MG63 (cell line): Measurements from ENCODE around the gene LZTR1. TPM values are rescaled to one million over a fixed set of nuclear protein-coding genes. Genes with fewer than 3 reads are reported as not detected.

Experiments
- DNase-seq: peaks from one replicate; pipeline ENCODE4 v3.0.0-alpha.2; 2020
- H3K27me3 ChIP-seq: fragments of 250-450 bp; sonication (Bioruptor Pico); 2 replicates; pipeline ENCODE4 v1.5.1; 2020; ENCODE audit warnings: mild to moderate bottlenecking, moderate library complexity
- H3K36me3 ChIP-seq: fragments of 250-450 bp; sonication (Bioruptor Pico); 2 replicates; pipeline ENCODE4 v1.5.1; 2020; ENCODE audit warnings: mild to moderate bottlenecking, moderate library complexity
- H3K4me3 ChIP-seq: fragments of 250-450 bp; sonication (Bioruptor Pico); 2 replicates; pipeline ENCODE4 v1.5.1; 2020; ENCODE audit warnings: mild to moderate bottlenecking, moderate library complexity
- H3K9me3 ChIP-seq: fragments of 250-450 bp; sonication (Bioruptor Pico); 2 replicates; pipeline ENCODE4 v1.5.1; 2020; ENCODE audit warnings: mild to moderate bottlenecking, moderate library complexity
- total RNA-seq: library from RNA; depleted of rRNA; stranded (reverse); fragments of >200 nt; shearing (Covaris generic); gene quantifications from 2 replicates; pipeline ENCODE4 v1.2.3, GENCODE V29; 2014; ENCODE audit warnings: low replicate concordance

Gene LZTR1
- total RNA-seq, 1 experiment from 2014 or later, result 25.3 TPM

DNA sequence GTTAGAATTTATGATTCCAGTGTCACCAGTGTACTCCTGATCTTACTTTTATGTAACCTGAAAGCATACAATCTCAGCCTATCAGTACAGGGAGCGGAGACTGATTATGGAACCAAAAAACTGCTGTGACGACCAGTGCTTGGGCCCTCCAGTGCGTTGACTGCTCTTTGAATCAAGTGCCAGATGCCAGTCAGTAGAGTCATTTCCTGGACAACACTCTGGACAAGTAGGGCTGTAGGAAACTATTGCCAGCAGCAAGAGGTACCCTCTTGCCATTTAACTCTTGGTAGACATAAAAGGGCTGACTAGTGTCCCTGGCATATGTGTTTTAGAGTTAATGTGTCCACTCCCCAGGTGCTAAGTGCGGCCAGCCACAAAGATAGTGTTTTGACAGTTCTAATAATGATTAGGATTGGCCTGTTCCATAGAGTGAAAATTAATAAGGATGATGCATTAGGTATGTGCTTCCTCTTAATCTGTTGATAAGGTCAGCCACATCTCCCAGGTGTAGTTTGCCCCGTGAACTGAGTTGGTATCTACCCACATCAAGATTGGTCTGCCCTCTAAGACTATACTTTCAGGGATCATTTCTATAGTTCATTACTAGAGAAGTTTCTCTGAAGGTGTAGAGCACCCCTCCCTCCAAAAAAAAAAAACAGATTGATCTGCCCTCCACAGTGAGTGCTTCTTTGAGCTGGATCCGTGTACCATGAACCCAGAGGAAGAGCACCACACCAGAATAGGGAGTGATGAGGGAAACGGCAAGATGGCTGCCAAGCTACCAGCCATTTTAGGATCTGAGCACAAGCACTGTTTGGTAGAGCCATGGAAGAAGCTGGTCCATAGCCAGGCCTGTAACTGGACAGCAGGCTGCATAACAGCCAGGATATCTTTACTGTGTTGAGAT lies 35.8 kb upstream of the LZTR1 start:
- no peak overlapping the region for H3K4me3 ChIP-seq
- peak; percentile 49 for DNase-seq
- peaks cover 44% of the 10 kb centered on the region for H3K36me3 ChIP-seq
- no peaks in the 10 kb centered on the region for H3K27me3 ChIP-seq
- no peaks in the 10 kb centered on the region for H3K9me3 ChIP-seq

DNA sequence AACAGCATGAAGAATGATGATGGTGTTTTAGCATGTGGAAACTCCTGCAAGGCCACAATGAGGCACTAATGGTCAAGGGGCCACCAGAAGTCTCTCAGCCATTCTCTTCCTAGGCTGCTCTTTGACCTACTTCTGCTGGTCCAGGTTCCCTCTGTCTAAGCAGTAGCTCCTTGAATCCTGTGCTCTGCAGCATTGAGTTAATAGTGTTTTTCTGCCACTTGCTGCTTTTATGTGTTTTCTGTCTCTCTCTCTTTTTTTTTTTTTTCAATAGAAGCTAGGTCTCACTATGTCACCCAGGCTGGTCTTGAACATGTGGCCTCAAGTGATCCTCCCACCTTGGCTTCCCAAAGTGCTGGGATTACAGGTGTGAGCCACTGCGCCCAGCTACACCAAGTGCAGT lies 35.1 kb upstream of the LZTR1 start:
- Histone ChIP-seq H3K36me3 (peaks cover 51% of the 10 kb centered on the region), H3K9me3 (no peaks in the 10 kb centered on the region), H3K4me3 (no peak overlapping the region), H3K27me3 (no peaks in the 10 kb centered on the region)
- no peak for DNase-seq

DNA sequence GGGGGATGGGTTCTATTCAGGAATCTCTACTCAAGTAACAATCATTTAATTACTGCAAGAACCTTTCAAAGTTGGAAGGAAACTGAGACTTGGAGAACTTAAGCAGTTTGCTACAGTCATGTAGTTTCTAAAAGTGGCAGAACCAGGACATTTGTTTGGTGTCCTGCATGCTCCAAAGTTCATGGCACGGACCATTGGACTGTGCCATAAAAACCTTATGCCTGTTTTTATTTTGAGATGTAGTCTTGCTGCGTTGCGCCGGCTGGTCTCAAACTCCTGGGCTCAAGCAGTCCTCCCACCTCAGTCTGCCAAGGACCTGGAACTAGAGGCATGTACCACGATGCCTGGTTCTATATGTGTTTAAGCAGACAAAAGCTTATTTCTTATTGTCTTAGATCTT lies 33.6 kb upstream of the LZTR1 start:
- DNase-seq, result no peak
- Histone ChIP-seq H3K9me3 (no peaks in the 10 kb centered on the region), H3K4me3 (no peak overlapping the region), H3K36me3 (peaks cover 55% of the 10 kb centered on the region), H3K27me3 (no peaks in the 10 kb centered on the region)

DNA sequence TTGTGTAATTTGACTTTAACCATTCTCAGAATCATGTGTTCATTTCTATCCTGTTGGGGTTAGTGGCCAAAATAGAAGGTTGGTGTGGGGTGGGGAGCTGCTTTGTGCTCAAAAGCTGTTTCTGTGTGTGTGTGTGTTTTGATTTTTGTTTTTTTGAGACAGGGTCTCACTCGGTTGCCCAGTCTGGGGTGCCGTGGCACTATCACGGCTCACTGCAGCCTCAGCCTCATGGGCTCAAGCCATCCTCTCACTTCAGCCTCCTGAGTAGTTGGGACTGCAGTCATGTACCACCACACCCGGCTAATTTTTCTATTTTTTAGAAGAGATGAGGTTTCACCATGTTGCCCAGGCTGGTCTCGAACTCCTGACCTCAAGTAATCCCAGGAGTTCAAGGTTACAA lies 33.1 kb upstream of the LZTR1 start:
- Histone ChIP-seq H3K9me3 (no peaks in the 10 kb centered on the region), H3K36me3 (peaks cover 58% of the 10 kb centered on the region), H3K4me3 (no peak overlapping the region), H3K27me3 (no peaks in the 10 kb centered on the region)
- no peak for DNase-seq

DNA sequence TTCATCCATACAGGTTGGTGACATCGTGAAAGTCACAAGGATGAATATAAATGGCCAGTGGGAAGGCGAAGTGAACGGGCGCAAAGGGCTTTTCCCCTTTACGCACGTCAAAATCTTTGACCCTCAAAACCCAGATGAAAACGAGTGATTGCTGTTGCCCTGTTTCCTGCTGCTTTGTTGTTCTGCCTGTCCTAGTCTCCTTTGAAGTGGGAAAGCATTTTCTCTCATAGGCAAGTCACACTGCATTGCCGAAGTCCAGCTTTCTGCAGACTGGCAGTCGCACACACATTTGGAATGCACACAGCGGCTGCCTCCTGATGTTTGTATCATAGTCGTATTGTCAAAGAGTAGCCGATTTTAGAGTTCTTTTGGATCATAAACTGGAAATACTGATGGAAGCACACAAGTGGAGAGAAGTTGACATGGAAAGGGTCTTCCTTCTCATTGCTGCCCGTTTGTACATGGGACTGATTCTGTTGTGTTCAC lies 32.4 kb upstream of the LZTR1 start:
- peaks cover 62% of the 10 kb centered on the region for H3K36me3 ChIP-seq
- no peak overlapping the region for H3K4me3 ChIP-seq
- no peak for DNase-seq
- H3K9me3 ChIP-seq, result no peaks in the 10 kb centered on the region
- H3K27me3 ChIP-seq, result no peaks in the 10 kb centered on the region

DNA sequence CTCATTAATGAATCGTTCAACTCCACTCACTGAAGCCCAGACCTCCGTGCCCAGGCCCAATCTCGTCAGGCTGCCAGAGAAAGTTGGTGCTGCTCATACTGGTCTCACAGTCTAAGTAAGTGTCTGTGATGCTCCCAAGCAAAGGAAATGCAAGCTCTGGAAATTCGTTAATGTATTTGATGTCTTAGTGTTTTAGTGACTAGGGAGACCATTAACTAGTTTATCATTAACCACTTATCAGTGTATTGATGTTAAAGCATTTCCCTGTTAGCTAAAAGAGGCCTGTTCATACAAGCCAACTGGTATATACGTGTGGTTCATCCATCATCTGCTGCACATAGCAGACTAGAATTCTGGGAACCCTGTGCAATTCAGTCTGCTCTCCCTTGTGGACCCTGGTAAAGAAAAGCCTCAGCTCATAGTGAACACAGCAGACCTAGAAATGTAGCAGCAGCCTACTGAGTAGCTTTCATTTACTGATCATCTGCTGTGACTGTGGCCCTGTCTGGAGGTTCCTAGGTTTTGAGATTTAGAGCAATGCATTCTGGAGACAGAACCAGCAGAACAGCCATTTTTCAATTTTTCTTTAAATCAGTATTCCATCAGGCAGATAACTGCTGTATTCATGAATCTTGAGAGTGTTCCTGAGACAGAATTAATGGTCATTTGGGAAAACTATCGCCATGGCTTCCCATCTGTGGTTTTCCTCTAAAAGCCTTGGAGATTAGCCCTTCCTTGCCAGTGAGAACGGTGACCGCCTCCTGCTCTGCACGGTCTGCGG lies 30.8 kb upstream of the LZTR1 start:
- no peak overlapping the region for H3K4me3 ChIP-seq
- peaks cover 57% of the 10 kb centered on the region for H3K36me3 ChIP-seq
- no peaks in the 10 kb centered on the region for H3K9me3 ChIP-seq
- H3K27me3 ChIP-seq, result no peaks in the 10 kb centered on the region
- DNase-seq, result no peak

DNA sequence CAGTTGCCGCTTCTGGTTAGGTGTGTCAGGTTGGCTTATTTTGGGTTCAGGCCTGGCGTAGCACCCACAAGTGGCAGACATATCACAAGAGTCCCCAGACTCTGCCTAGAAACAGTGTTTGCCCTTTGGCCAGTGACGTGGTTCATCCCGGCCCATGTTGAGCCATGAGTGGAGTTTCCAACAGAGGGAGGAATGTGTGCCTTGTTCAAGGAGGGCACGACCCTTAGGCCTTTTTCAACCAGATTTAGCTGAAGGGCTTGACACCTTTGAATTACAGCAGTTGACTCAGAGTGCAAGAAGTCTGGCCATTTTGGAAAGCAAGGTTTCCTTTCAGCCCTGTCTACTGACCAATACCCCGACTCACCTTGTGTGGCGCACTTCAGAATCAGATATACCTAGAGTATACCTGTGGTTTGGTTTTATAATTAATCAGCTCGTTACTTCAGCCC lies 30.1 kb upstream of the LZTR1 start:
- Histone ChIP-seq H3K36me3 (peaks cover 57% of the 10 kb centered on the region), H3K9me3 (no peaks in the 10 kb centered on the region), H3K4me3 (no peak overlapping the region), H3K27me3 (no peaks in the 10 kb centered on the region)
- DNase-seq, result no peak

DNA sequence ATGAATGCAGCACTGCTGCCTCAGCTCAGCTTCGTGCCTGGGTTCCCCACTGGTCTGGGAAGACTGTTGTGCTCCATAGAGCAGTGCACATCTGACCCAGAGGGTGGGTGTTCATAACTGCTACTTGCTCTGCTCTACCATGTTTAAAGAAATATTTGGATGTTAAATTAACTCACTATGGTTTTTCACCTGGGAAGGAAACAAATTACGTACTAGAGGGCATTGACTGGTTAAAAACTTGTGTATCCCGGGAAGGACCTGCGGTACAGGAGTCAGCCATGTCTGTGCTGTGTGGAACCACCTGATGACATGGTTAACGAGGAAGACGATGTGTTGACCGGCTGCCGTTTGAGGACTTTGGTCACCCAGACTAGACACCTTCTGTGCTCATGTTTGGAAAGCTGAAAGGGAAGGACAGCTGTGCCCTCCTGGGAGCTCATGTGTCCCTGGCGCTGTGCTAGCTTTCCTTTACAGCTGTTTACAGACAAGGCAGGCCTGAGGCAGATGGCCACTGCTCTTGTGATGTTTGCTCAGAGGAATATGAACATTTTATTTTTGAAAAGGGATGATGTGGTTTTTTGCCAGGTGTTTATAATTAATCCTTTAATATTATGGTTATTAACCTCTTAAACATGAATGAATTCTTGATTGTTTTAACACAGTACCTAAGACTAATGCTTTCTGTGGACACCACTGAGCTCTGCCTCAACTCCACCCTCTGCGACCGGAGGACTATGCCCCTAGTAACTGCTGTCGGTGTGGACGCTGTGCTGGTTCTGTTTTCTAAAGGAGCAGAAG lies 29.4 kb upstream of the LZTR1 start:
- Histone ChIP-seq H3K27me3 (no peaks in the 10 kb centered on the region), H3K9me3 (no peaks in the 10 kb centered on the region), H3K4me3 (no peak overlapping the region), H3K36me3 (peaks cover 57% of the 10 kb centered on the region)
- no peak for DNase-seq

DNA sequence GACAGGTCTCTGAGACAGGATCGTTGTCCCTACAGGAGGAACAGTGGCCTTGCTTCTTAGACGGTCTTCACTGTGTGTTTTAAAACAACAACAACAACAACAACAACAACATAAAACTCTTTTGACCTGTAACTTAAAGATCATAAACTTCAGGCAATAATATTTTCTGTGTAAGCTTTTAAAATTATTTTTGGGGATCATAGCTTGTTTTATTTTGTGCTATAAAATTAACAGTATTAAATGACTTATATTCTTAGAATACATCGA lies 28.8 kb upstream of the LZTR1 start:
- no peak overlapping the region for H3K4me3 ChIP-seq
- DNase-seq, result no peak
- peaks cover 57% of the 10 kb centered on the region for H3K36me3 ChIP-seq
- H3K9me3 ChIP-seq, result no peaks in the 10 kb centered on the region
- H3K27me3 ChIP-seq, result no peaks in the 10 kb centered on the region

DNA sequence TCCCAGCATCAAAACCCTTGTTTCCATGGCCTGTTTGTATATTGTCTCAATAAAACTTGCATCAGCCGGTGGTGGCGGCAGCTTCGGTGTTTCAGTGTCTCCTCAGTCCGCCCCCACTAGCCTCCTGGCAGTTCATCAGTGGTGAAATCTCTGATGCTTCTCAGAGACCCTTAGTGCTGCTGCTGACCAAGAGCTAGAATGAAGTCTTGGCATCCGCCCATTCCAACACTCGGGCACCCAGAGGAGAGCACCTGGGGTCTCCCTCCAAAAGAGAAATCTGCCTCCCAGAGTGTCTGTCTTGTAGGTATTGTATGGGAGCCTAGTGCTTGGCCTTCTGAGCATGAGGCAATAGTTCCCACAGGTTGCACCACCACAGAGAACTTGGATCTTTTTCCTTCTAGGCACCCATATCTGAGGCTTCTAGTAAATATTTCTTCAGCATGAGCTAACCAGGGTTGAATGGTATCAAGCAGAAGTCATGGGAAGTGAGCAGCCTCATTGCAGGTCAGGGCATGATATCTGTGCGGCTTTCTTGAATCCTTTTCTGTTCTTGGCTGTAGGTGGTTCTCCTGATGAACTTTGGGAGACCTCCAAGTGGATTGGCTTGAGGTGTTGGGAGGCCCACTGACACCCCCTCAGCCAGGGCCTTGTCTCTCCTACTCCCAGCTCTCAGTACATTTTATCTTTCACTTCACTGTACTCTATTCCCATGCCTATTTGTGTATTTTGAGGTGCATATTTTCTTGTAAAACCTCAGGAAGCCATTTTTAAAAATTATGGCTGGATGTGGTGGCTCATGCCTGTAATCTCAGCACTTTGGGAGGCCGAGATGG lies 28.2 kb upstream of the LZTR1 start:
- no peaks in the 10 kb centered on the region for H3K9me3 ChIP-seq
- no peak for DNase-seq
- H3K27me3 ChIP-seq, result no peaks in the 10 kb centered on the region
- H3K4me3 ChIP-seq, result no peak overlapping the region
- peaks cover 52% of the 10 kb centered on the region for H3K36me3 ChIP-seq

DNA sequence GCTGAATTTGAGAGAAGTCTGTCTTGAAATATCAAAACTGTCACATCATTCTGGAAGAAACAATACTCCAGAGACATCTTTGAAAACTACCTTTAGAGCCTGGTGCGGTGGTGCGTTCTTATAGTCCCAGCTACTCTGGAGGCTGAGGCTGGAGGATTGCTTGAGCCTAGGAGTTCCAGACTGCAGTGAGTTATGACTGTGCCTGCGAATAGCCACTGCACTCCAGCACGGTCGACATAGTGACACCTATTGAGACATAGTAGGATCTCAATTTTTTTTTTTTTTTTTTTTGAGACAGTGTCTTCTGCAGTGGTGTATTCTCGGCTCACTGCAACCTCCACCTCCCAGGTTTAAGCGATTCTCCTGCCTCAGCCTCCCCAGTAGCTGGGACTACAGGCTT lies 26.5 kb upstream of the LZTR1 start:
- Histone ChIP-seq H3K36me3 (peaks cover 37% of the 10 kb centered on the region), H3K9me3 (no peaks in the 10 kb centered on the region), H3K27me3 (no peaks in the 10 kb centered on the region), H3K4me3 (no peak overlapping the region)
- DNase-seq, result no peak

DNA sequence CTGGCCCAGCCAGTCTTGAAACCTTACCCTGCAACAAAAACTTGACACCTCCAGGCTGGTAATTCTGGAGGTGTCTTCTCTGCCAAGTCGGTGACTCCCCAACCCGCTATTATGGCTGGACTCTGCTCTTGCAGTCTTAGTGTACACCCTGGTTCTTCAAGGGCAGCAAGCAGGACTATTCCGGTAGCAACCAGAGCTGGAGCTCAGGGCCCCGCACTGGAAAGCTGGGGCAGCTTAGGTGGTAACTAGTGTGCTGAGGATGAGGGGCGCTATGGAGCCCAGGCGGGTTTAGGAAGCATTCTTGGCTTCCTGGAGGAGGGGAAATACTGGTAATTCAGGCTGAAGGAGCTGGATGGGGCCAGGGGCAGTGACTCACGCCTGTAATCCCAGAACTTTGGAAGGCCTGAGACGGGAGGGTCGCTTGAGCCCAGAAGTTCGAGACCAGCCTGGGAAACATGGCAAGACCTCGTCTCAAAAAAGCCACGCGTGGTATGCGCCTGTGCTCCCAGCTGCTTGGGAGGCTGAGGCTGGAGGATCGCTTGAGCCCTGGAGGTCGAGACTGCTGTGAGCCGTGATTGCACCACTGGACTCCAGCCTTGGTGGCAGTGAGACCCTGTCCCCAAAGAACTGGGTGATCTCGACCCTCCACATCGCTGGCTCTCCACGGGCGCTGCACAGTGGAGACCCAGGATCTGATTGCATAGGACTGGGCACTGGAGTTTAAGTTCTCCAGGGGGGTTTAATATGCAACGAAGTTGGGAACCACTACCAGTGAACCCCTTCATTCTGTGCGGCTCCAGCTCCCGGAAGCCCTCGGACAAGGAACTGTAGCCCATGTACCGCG lies 25.6 kb upstream of the LZTR1 start:
- DNase-seq, result peak; percentile 58
- no peak overlapping the region for H3K4me3 ChIP-seq
- H3K36me3 ChIP-seq, result peaks cover 28% of the 10 kb centered on the region
- no peaks in the 10 kb centered on the region for H3K27me3 ChIP-seq
- H3K9me3 ChIP-seq, result no peaks in the 10 kb centered on the region

DNA sequence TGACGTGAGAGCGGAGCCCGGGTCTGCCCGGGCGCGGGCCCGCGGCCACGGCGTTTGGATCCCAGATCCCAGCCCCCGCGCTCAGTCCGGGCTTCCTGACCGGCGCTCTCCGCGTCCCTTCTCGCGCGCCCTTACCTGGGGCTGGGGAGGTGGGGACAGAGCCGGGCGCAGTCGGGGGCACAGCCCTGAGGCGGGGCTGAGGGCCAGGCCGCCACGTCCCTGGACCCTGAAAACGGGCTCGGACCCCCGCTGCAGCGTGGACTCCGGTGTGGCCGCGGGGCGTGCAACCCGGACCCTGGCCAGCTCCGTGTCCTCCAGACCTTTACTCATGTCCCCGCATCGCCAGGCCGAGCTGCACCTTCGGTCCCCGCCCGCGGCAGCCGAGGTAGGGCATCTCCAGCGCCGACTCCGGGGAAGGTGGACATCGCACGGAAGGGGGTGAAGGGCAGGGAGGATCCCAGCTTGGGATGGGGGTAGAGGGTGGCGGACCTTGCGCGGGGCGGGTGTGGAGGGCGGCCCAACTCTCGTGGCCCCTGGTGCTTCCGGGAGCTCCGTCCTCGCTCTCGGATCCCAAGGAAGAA lies 24.9 kb upstream of the LZTR1 start:
- peaks cover 21% of the 10 kb centered on the region for H3K36me3 ChIP-seq
- H3K27me3 ChIP-seq, result no peaks in the 10 kb centered on the region
- H3K4me3 ChIP-seq, result no peak overlapping the region
- H3K9me3 ChIP-seq, result no peaks in the 10 kb centered on the region
- no peak for DNase-seq

DNA sequence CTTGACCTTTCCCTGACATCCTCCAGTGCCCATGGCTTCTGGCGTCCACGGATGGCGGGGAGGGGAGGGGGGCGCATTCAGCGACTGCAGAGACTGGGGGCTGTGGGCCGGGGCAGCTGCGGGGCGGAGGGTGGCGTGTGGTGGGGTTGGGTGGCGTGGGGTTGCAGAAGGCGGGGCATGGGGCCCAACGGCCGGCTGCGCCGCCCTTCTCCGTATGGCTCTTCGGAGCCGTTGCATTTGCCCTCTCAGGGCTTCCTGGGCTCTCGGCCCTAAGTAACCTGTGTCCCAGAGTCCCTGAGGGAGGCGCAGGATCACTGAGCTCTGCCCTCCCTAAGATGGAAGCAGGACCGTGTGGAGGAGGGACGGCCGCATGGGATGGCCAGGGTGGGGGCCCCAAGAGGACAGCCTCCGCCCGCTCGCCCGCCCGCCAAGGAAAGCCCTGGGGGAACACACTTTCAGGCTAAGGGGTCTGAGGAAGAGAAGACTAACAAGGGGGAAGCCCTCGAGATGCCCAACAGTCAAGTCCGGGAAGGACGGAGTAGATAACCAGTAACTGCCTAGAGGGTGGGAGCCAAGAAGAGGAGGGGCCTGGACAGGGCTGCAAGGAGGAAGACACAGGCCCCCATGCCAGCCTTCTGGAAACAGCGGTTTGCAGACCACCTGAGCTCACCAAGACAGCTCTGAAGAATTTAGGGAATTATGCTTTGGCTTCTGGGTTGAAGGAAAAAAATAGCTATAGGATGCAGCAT lies 24.2 kb upstream of the LZTR1 start:
- no peak overlapping the region for H3K4me3 ChIP-seq
- H3K27me3 ChIP-seq, result no peaks in the 10 kb centered on the region
- no peaks in the 10 kb centered on the region for H3K9me3 ChIP-seq
- no peak for DNase-seq
- peaks cover 14% of the 10 kb centered on the region for H3K36me3 ChIP-seq
